B cell (primary cell): ENCODE data around the gene SFSWAP.

Source experiments
- EZH2 ChIP-seq: IDR thresholded peaks from 2 replicates; pipeline ENCODE4 v1.6.1; 2012; ENCODE audit warnings: borderline replicate concordance, low read depth, mild to moderate bottlenecking, moderate library complexity, low read length; ENCODE audit not compliant: insufficient read depth, poor library complexity, severe bottlenecking
- TF ChIP-seq, protein P1 (sequence below): fragments of 200-600 bp; IDR thresholded peaks from one replicate; pipeline ENCODE4 v1.8.0; 2022; ENCODE audit warnings: antibody characterized with exemption, mild to moderate bottlenecking

DNA sequence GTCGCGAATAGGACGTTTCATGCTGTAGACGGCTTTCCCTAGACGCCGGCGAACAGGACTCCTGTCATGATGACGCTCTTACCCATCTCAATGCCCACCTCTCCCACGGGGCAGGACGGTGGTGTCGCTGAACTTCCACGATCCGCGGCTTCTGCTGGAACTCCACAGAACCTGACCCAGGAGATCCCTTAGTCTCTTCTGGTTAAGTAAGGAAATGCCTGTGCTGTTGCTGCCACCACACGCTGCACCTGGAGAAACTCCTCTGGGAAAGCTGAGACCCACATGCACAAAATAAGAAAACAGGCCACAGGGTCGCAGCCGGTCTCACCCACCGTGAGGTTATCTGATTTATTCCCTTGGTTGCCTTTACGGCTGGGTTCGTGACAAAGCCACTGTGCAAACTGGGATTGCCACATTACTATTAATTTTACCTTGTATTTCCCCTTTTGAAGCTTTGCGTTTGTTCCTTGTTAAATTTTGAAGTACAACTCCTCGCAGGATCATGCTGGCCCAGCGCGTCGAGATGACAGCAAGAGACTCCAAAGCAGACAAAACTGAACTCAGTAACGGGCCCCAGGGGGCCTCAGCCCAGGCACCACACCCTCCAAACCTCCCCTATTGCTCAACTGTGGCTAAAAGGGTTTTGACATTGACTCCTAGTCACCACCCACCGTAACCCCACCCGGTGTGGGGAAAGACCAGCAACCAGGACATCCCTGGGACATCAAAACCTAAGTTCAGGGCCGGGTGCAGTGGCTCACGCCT is 108.1 kb downstream of the SFSWAP start:
- TF ChIP-seq, protein P1, sequence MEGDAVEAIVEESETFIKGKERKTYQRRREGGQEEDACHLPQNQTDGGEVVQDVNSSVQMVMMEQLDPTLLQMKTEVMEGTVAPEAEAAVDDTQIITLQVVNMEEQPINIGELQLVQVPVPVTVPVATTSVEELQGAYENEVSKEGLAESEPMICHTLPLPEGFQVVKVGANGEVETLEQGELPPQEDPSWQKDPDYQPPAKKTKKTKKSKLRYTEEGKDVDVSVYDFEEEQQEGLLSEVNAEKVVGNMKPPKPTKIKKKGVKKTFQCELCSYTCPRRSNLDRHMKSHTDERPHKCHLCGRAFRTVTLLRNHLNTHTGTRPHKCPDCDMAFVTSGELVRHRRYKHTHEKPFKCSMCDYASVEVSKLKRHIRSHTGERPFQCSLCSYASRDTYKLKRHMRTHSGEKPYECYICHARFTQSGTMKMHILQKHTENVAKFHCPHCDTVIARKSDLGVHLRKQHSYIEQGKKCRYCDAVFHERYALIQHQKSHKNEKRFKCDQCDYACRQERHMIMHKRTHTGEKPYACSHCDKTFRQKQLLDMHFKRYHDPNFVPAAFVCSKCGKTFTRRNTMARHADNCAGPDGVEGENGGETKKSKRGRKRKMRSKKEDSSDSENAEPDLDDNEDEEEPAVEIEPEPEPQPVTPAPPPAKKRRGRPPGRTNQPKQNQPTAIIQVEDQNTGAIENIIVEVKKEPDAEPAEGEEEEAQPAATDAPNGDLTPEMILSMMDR: no peak
- TF ChIP-seq EZH2: no peak
